ENCODE measurements around the gene PAX7.

GRCh38 chr1:18637511-18637960 lies 6.9 kb downstream of the PAX7 start:
- TF ChIP-seq POLR2A (IDR thresholded peaks at IDR 0.05; ENCODE audit: low read length): no peak
- TF ChIP-seq GATA1 (IDR thresholded peaks at IDR 0.05; ENCODE audit: low read depth, low read length): no peak

Data from erythroblast (primary cell).